Measurements from ENCODE around the gene POLR1E. TPM values are rescaled to one million over a fixed set of nuclear protein-coding genes. Genes with fewer than 3 reads are reported as not detected.

Gene POLR1E
- total and polyA plus RNA-seq, 2 donors (not counting 3 experiments of a cell fraction or from before 2014, with no cell fraction given) = 9.0 to 21.2 TPM

- TF ChIP-seq FOS (IDR thresholded peaks at IDR 0.05; ENCODE audit: borderline replicate concordance, insufficient read depth, low read length) (no peak), MYC (IDR thresholded peaks at IDR 0.05; ENCODE audit: low read depth, low read length) (no peak), POLR2A (IDR thresholded peaks at IDR 0.05; ENCODE audit: low read depth, low read length) (no peak), EZH2 (IDR thresholded peaks at IDR 0.05; ENCODE audit: borderline replicate concordance, low read depth, low read length, severe bottlenecking) (no peak)
- CTCF ChIA-PET = interaction anchor here (0.6 to 1.0 kb wide), 2 partner anchors 97 to 212 kb away, joined by 3 read pairs; no protein-coding TSS in a partner anchor
- Histone ChIP-seq H3K9me1 (replicated peaks; ENCODE audit: control insufficient read depth, extremely low read depth, insufficient read depth, low read length) (no peaks in the 10 kb centered on the region), H3K9ac (replicated peaks; ENCODE audit: extremely low read depth, insufficient read depth, low read length) (no peak overlapping the region), H3K4me3 (replicated peaks in 1 of 3; ENCODE audit: insufficient read depth in 1 of 3, low read depth in 1 of 3, low read length in 3 of 3) (no peak overlapping the region), H3K79me2 (ENCODE audit: control insufficient read depth, insufficient read depth, low read length) (no peaks in the 10 kb centered on the region), H3K9me3 (replicated peaks; ENCODE audit: control insufficient read depth, insufficient read depth, low read length) (no peaks in the 10 kb centered on the region), H3K4me1 (ENCODE audit: control insufficient read depth, extremely low read depth, insufficient read depth, low read length) (no peaks in the 10 kb centered on the region), H2AFZ (ENCODE audit: low read depth, low read length) (no peak overlapping the region), H3K27me3 (ENCODE audit: control insufficient read depth in 2 of 2, insufficient read depth in 2 of 2, low read length in 2 of 2) (no peaks in the 10 kb centered on the region), H3K27ac (ENCODE audit: insufficient read depth, low read depth, low read length) (no peak overlapping the region), H3K36me3 (ENCODE audit: control insufficient read depth in 2 of 2, extremely low read depth in 1 of 2, insufficient read depth in 2 of 2, low read length in 2 of 2) (peaks cover 2 to 4% of the 10 kb centered on the region in 2 experiments), H3K4me2 (ENCODE audit: insufficient read depth, low read length) (no peak overlapping the region), H4K20me1 (replicated peaks; ENCODE audit: control insufficient read depth, extremely low read depth, insufficient read depth, low read length) (no peaks in the 10 kb centered on the region)
- no TSS peak for BruUV-seq (replicated peaks)
- POLR2A ChIA-PET = interaction anchor here (0.7 kb wide), 1 partner anchor 27 kb away, joined by 3 read pairs; no protein-coding TSS in a partner anchor
- DNase-seq (ENCODE audit: low read depth, low spot score) = no peak
- intact Hi-C loops (cut with micrococcal nuclease) = no loop called here
- no peak for FAIRE-seq
- dilution Hi-C loops (cut with MboI; ENCODE audit: extremely low pct_ligation_motif_present, low sequenced_read_pairs) = no loop called here
Observed at GRCh38 chr9:37511016-37512010, 25.6 kb downstream of the POLR1E start.

DNA sequence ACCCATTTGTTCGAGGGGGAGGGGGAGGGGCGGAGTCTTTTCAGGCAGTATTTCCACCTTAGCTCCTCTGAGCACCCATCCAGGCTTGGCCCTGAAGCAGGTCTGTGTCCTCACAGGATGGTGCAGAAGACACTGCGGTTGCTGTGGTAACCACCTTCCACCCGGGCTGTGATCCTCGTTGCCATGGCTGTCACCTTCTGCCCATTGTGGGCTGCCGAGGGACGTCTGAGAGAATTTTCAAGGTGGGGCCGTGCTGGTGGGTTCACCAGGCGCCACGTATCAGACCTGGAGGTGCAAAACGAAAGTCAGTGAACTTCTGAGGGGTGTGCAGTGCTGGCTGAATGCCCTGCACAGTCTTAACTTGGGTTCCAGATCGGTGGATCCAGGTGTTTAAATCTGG, 26.7 kb downstream of the POLR1E start:
- no peaks in the 10 kb centered on the region for H4K20me1 ChIP-seq (replicated peaks; ENCODE audit: control insufficient read depth, extremely low read depth, insufficient read depth, low read length)
- intact Hi-C loops (cut with micrococcal nuclease) (no loop called here), dilution Hi-C loops (cut with MboI; ENCODE audit: extremely low pct_ligation_motif_present, low sequenced_read_pairs) (no loop called here)
- CTCF ChIA-PET = no interaction called here
- H3K36me3 ChIP-seq (ENCODE audit: control insufficient read depth in 2 of 2, extremely low read depth in 1 of 2, insufficient read depth in 2 of 2, low read length in 2 of 2) = peaks cover 2 to 5% of the 10 kb centered on the region in 2 experiments
- no peak overlapping the region for H3K4me2 ChIP-seq (ENCODE audit: insufficient read depth, low read length)
- DNase-seq (ENCODE audit: low read depth, low spot score) (no peak), FAIRE-seq (no peak)
- TF ChIP-seq FOS (IDR thresholded peaks at IDR 0.05; ENCODE audit: borderline replicate concordance, insufficient read depth, low read length) (no peak), POLR2AphosphoS5 (IDR thresholded peaks at IDR 0.05; ENCODE audit: insufficient read depth, low read depth, low read length) (no peak), MYC (IDR thresholded peaks at IDR 0.05; ENCODE audit: low read depth, low read length) (no peak), POLR2A (IDR thresholded peaks at IDR 0.05; ENCODE audit: low read depth, low read length) (no peak), EZH2 (IDR thresholded peaks at IDR 0.05; ENCODE audit: borderline replicate concordance, low read depth, low read length, severe bottlenecking) (no peak), GATA2 (IDR thresholded peaks at IDR 0.05; ENCODE audit: insufficient read depth, insufficient read length, low read depth, low read length) (no peak), JUN (IDR thresholded peaks at IDR 0.05; ENCODE audit: borderline replicate concordance, insufficient read depth, insufficient read length, low read depth) (no peak)
- TF ChIP-seq, protein P1, sequence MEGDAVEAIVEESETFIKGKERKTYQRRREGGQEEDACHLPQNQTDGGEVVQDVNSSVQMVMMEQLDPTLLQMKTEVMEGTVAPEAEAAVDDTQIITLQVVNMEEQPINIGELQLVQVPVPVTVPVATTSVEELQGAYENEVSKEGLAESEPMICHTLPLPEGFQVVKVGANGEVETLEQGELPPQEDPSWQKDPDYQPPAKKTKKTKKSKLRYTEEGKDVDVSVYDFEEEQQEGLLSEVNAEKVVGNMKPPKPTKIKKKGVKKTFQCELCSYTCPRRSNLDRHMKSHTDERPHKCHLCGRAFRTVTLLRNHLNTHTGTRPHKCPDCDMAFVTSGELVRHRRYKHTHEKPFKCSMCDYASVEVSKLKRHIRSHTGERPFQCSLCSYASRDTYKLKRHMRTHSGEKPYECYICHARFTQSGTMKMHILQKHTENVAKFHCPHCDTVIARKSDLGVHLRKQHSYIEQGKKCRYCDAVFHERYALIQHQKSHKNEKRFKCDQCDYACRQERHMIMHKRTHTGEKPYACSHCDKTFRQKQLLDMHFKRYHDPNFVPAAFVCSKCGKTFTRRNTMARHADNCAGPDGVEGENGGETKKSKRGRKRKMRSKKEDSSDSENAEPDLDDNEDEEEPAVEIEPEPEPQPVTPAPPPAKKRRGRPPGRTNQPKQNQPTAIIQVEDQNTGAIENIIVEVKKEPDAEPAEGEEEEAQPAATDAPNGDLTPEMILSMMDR (IDR thresholded peaks at IDR 0.05; ENCODE audit: extremely low read depth in 1 of 2, insufficient read depth in 1 of 2, low read depth in 1 of 2, low read length in 2 of 2) = no peak
- TF ChIP-seq, protein P2, sequence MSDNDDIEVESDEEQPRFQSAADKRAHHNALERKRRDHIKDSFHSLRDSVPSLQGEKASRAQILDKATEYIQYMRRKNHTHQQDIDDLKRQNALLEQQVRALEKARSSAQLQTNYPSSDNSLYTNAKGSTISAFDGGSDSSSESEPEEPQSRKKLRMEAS (IDR thresholded peaks at IDR 0.05; ENCODE audit: insufficient read depth, insufficient read length) = no peak
- H3K27me3 ChIP-seq (ENCODE audit: control insufficient read depth in 2 of 2, insufficient read depth in 2 of 2, low read length in 2 of 2) = no peaks in the 10 kb centered on the region
- H3K9me1 ChIP-seq (replicated peaks; ENCODE audit: control insufficient read depth, extremely low read depth, insufficient read depth, low read length) = no peaks in the 10 kb centered on the region
- no peaks in the 10 kb centered on the region for H3K9me3 ChIP-seq (replicated peaks; ENCODE audit: control insufficient read depth, insufficient read depth, low read length)
- POLR2A ChIA-PET = no interaction called here
- H3K27ac ChIP-seq (ENCODE audit: insufficient read depth, low read depth, low read length) = no peak overlapping the region
- H3K79me2 ChIP-seq (ENCODE audit: control insufficient read depth, insufficient read depth, low read length) = no peaks in the 10 kb centered on the region
- no peaks in the 10 kb centered on the region for H3K4me1 ChIP-seq (ENCODE audit: control insufficient read depth, extremely low read depth, insufficient read depth, low read length)
- H3K9ac ChIP-seq (replicated peaks; ENCODE audit: extremely low read depth, insufficient read depth, low read length) = no peak overlapping the region
- no peak overlapping the region for H3K4me3 ChIP-seq (replicated peaks in 1 of 3; ENCODE audit: insufficient read depth in 1 of 3, low read depth in 1 of 3, low read length in 3 of 3)
- BruUV-seq (replicated peaks) = no TSS peak
- H2AFZ ChIP-seq (ENCODE audit: low read depth, low read length) = no peak overlapping the region
